Ovary (tissue), 3 donors: Measurements from ENCODE around the gene TBCD.

ENCODE experiments used
- CTCF ChIP-seq, 3 donors: fragments of 450-650 bp in 2 of 3; fragments of 200-600 bp in 1 of 3; IDR thresholded peaks; one replicate each; pipeline versions ENCODE4 v1.5.1 to v1.8.0; 2016 to 2022; ENCODE audit warnings: antibody characterized with exemption in 3 of 3, mild to moderate bottlenecking in 1 of 3
- POLR2A ChIP-seq: fragments of 450-650 bp; IDR thresholded peaks from one replicate; pipeline ENCODE4 v1.6.1; 2017; ENCODE audit warnings: antibody characterized with exemption, mild to moderate bottlenecking, moderate library complexity
- donor health status: DM: no; HTN: no; CAD: no.

- no peak for TF ChIP-seq CTCF (IDR thresholded peaks at IDR 0.05)
- TF ChIP-seq POLR2A = no peak
Measured at GRCh38 chr17:82831041-82831817, 79.4 kb downstream of the TBCD start.
